GM13976 (cell line): ENCODE data around the gene DLST.

ENCODE experiments used
- DNase-seq: peaks from one replicate; pipeline ENCODE4 v3.0.0; 2012; ENCODE audit warnings: low spot score
- in situ Hi-C: fragments of 300-500 bp; cut with MboI; formaldehyde crosslinking; loops from one replicate; pipeline ENCODE4 v1.12.0; 2022; ENCODE audit warnings: low sequenced_read_pairs, mixed read lengths, inconsistent platforms; ENCODE audit not compliant: unreplicated experiment
- TF ChIP-seq, protein P1 (sequence below): IDR thresholded peaks from 2 replicates; pipeline ENCODE4 v1.5.1; 2012; ENCODE audit warnings: borderline replicate concordance, mild to moderate bottlenecking; ENCODE audit not compliant: insufficient read depth; ENCODE audit errors: extremely low read depth, missing control alignments, control extremely low read depth

Gene DLST

DNA sequence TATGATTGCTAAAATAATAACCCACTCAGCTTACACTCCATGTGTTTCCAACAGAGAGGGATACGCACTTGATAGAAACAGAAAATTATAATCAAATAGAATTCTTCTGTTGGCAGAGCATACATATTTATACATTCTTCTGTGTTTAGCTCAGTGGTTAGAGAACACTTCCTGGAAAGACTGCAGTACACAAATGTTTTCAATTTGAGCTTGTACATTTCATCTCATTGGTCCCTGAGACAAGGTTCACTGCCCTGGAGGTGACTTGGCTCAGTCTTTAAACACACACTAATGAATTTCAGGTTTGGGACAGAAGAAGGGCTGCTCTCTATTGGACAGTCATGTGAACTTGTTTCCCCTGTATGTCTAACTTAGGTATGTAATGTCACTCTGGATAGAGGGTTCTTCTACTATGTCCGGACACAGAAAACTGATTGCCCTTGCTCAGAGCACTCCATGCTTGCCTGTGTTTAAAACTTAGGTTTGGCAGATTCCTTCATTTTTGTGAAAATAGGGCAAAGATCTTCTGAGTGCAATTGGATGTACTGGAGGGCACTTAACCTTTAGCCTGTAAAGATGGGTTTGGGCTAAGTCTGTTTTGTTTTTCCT is 28.7 kb upstream of the DLST start:
- in situ Hi-C loops = loop anchor here (10.0 kb wide), 1 partner anchor 242 kb away; no protein-coding TSS in a partner anchor
- no peak for DNase-seq
- TF ChIP-seq, protein P1, sequence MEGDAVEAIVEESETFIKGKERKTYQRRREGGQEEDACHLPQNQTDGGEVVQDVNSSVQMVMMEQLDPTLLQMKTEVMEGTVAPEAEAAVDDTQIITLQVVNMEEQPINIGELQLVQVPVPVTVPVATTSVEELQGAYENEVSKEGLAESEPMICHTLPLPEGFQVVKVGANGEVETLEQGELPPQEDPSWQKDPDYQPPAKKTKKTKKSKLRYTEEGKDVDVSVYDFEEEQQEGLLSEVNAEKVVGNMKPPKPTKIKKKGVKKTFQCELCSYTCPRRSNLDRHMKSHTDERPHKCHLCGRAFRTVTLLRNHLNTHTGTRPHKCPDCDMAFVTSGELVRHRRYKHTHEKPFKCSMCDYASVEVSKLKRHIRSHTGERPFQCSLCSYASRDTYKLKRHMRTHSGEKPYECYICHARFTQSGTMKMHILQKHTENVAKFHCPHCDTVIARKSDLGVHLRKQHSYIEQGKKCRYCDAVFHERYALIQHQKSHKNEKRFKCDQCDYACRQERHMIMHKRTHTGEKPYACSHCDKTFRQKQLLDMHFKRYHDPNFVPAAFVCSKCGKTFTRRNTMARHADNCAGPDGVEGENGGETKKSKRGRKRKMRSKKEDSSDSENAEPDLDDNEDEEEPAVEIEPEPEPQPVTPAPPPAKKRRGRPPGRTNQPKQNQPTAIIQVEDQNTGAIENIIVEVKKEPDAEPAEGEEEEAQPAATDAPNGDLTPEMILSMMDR = no peak

DNA sequence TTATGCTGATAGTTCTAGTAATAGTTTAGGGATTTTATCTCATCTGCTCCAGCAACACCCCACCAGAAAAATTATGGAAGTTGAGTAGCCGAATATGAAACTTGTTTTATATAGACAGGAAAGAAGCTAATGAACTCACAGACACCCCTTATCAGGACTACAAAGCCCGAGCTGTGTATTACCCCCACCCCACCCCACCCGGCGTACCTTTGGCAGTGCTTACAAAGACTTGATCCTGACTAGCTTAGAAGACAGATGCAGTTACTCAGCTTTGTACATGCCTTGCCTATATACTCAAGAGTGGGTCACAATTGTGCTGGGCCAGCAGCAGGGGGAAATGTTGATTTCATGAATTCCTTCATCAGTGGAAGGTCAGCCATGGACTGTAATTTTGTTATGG is 28.1 kb upstream of the DLST start:
- DNase-seq = no peak
- in situ Hi-C loops = loop anchor here (10.0 kb wide), 1 partner anchor 241 kb away; no protein-coding TSS in a partner anchor
- TF ChIP-seq, protein P1 = no peak

DNA sequence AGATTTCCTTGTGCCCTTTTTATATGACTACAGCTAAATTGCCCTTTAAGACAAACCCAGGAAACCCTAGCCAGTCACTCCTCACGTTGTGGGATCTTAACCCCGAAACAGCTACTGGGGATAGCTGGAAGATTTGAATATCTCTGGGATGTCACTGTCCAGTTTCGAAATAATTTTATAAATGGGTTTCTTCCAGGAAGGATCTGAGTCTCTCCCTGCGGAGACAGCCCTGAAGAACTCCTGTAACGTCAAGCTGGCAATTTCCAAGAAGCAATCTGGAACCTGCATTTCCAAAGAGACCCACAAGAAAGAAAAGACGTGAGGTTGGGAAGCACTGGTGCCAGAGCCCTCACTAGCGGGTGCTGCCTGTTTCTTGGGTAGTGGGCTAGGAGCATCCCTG is 26.7 kb upstream of the DLST start:
- TF ChIP-seq, protein P1 = no peak
- no peak for DNase-seq
- in situ Hi-C loops = loop anchor here (10.0 kb wide), 1 partner anchor 240 kb away; no protein-coding TSS in a partner anchor

DNA sequence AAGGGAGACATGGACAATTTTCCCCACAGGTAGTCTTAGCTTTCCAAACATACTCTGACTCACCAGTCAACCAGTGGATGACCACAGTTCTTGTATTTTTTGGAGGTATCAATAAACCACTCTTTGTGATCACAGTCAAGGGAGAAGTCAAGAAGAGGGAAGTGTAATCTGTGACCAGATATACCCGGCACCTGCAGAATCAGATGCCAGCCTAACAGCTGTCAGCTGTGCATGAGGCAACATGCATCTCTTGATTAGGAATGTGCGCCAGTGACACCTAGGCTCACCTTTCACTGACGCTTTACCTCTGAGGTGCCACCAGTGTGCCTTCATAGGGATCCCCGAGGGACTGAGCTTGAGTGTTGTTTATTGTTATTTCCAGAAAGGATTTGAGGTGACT is 25.8 kb upstream of the DLST start:
- in situ Hi-C loops = loop anchor here (10.0 kb wide), 1 partner anchor 239 kb away; no protein-coding TSS in a partner anchor
- TF ChIP-seq, protein P1 = no peak
- no peak for DNase-seq

DNA sequence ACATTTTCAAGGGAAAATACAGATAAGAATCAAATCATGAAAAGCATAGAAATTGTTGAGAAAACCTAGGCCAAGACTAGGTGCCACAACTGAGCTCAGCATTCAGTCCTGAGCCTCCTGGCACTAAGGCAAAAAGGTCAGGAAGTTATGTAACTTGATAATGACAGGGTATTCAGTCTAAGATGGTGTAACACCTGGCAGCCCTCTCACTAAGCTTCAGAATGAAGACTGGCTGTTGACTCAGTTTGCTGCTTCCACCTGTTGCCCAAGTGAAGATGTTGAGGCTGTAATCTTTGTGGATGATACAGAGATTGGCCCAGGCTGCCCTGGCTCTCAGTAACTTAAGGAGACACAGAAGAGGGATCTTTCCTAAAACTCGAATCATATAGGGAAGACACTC is 25.4 kb upstream of the DLST start:
- TF ChIP-seq, protein P1 = no peak
- DNase-seq = no peak
- in situ Hi-C loops = loop anchor here (10.0 kb wide), 1 partner anchor 238 kb away; no protein-coding TSS in a partner anchor

DNA sequence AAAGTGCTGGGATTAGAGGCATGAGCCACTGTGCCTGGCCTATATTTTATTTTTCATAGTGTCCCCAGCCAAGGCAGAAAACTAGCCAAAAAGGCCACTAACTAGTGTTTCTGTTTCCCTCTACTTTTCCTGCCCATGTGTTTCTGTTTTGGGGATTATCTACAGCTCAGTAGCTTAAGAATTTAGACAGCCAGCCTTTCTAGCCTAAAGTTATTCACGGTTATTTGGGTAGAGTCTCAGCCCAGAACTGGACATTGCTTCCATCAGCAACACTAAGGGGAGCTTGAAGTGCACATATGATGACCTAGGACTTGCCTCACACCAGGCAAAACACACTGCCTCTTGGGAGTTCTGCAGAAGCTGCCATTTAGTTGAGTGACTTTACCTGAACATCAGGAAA is 23.7 kb upstream of the DLST start:
- in situ Hi-C loops = loop anchor here (10.0 kb wide), 1 partner anchor 237 kb away; no protein-coding TSS in a partner anchor
- DNase-seq = no peak
- TF ChIP-seq, protein P1 = no peak
